HG03521 (cell line): ENCODE data around the gene PLEKHG4B.
"Not testable (repeated sequence)": the region's sequence is repeated elsewhere in the genome, so short reads cannot be mapped to it uniquely, and the experiment has no call there.

Source experiments
- ATAC-seq: cut with Tn5 transposase; IDR thresholded peaks from one replicate; pipeline ENCODE4 v1.9.1; 2021; ENCODE audit warnings: mild to moderate bottlenecking, moderate library complexity; ENCODE audit not compliant: unreplicated experiment

Gene PLEKHG4B

GRCh38 chr5:93221-93980 is 1.4 kb downstream of the PLEKHG4B start:
- no peak for ATAC-seq

DNA sequence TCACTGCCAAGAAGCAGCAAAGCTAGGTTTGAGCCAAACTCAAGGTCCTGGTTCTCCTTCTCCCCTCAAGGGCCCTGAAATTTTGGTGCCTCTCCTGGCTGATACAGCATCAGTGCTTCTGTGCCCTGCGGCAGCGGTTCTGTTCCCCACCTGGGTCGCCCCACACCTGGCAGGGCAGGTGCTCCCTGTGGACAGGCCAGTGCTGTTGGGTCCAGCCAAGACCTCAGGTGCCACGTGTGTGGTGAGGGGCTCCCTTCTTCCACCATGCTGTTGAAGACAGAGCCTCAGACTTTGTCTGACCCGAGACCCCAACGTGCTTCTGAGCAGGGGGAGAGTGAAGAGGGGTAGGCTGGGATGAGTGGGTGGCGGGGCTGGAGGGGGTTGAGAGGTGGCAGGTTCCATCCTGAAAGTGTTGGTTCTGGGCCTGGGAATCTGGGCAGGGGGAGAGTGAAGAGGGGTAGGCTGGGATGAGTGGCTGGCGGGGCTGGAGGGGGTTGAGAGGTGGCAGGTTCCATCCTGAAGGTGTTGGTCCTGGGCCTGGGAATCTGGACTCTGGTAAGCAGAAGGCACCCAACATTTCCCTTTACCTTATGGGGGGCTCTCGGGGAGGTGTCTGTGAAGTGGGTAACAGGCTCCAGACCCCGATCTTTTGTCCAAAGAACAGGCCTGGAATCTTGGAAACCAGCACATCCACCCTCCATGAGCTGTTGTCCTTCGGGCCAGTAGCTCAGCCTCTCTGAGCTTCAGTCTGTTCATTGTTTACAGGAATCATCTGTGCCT is 2.3 kb downstream of the PLEKHG4B start:
- ATAC-seq, result no peak

DNA sequence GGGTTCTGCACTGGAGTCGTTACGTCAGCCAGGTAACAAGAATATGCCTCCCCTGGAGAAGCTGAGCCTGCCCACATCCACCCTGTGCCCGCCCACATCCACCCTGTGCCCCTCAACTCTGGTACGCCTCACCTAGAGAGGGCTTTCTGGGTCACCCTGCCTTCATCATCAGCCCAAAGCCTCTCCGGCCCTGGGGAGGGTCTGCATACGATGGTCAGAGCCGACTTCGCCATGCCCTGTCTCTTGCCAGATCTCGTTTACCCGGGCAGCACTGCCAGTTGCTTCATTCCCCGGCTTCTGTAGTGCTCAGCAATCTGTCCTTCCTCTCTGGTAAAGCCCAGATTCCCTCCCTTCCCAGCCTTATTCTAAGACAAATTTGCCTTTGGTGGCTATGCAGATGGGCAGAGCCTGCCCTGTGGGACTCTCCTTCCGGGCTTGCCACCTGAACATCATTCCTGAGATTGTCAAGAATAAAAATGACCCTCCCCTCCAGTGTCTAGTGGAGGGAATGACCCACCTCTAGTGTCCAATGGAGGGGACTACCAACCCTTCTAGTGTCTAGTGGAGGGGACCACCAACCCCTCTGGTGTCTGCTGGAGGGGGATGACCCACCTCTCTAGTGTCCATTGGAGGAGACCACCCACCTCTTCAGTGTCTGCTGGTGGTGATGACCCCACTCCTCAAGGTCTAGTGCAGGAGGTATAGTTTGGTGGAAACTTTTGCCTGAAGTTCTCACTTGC is 3.4 kb downstream of the PLEKHG4B start:
- no peak for ATAC-seq

DNA sequence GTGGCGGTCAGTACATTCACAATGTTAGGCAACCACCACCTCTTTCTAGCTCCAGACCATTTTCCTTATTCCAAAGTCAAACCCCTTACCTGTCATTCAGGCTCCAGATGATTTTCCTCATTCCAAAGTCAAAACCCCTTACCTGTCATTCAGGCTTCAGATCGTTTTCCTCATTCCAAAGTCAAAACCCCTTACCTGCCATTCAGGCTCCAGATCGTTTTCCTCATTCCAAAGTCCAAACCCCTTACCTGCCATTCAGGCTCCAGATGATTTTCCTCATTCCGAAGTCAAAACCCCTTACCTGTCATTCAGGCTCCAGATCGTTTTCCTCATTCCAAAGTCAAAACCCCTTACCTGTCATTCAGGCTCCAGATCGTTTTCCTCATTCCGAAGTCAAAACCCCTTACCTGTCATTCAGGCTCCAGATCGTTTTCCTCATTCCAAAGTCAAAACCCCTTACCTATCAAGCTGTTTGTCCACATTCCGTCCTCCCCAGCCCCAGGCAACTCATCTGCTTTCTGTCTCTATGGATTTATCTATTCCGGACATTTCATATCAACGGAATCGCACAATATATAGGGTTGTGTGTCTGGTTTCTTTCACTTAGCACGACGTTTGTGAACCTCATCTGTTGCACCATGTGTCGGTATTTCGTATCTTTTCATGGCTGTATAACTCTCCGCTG is 5.2 kb downstream of the PLEKHG4B start:
- no peak for ATAC-seq

GRCh38 chr5:99815-100214 is 7.8 kb downstream of the PLEKHG4B start:
- no peak for ATAC-seq

- no peak for ATAC-seq
These were observed 10.6 kb downstream of the PLEKHG4B start for GRCh38 chr5:102411-103043.

DNA sequence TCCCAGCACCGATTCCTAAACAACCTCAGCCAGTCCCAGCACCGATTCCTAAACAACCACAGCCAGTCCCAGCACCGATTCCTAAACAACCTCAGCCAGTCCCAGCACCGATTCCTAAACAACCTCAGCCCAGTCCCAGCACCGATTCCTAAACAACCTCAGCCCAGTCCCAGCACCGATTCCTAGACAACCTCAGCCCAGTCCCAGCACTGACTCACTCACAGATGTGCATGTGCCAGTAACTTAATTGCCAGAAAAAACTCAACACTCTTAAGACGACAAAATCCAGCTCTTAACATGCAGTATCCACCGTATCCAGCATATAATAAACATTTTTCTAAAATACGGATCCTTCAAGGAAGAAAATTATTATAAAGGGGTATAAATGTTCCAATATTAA is 12.1 kb downstream of the PLEKHG4B start:
- not testable (repeated sequence) for ATAC-seq

DNA sequence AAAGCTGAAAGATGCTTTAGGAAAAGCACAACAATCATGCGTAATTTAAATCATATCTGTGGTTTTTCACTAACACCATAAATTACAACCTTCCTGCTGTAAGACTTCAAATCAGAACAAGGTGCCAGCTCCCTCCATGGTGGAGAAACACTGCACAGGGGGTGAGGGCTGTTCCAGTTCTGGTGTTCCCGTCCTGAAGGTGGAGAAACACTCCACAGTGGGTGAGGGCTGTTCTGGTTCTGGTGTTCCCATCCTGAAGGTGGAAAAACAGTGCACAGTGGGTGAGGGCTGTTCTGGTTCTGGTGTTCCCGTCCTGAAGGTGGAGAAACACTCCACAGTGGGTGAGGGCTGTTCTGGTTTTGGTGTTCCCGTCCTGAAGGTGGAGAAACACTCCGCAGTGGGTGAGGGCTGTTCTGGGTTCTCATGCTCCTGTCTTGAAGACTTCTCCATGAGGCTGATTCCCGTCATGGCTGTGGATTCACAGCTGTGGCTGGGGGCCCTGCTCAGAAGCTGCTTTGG is 12.9 kb downstream of the PLEKHG4B start:
- ATAC-seq, result no peak

GRCh38 chr5:105504-106070 is 13.6 kb downstream of the PLEKHG4B start:
- ATAC-seq, result no peak

- no peak for ATAC-seq
These were observed 14.6 kb downstream of the PLEKHG4B start for GRCh38 chr5:106587-106986.

DNA sequence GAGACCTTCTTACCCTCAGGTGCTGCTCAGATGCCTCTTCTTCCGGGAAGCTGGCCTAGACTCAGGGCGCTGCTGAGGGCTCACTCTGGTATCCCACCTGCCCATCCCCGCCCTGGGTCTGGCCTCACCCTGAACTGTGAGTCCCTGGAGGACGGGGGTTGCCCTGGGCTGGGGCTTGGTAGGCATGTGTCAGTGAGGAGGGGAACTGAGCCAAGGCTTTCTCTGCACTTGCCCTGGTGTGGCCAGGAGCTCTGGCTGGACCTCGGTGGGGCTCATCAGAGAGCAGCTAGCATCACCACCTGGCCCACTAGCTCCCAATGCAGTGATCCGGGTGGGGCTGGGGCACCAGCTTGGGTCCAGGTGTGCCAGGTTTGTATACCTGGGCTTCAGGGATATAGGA is 15.6 kb downstream of the PLEKHG4B start:
- ATAC-seq, result no peak

DNA sequence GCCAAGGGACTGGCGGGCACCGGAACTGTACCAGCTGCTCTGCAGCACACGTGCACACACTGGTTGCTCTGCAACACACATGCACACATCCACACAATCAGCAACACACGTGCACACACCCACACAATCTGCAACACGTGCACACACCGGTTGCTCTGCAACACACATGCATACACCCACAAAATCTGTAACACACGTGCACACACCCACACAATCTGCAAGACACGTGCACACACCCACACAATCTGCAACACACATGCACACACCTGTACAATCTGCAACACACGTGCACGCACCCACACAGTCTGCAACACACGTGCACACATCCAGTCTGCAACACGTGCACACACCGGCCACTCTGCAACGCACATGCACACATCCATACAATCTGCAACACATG is 17.9 kb downstream of the PLEKHG4B start:
- no peak for ATAC-seq

DNA sequence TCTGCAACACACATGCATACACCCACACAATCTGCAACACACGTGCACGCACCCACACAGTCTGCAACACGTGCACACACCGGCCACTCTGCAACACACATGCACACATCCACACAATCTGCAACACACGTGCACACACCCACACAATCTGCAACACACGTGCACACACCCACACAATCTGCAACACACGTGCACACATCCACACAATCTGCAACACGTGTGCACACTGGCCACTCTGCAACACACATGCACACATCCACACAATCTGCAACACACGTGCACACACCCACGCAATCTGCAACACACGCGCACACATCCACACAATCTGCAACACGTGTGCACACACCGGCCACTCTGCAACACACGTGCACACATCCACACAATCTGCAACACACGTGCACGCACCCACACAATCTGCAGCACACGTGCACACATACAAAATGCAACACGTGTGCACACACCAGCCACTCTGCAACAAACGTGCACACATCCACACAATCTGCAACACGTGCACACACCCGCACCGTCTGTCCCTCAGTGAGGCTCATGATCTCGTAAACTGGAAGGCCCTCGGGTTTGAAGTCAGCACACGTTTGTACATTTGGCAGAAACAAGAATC is 18.4 kb downstream of the PLEKHG4B start:
- no peak for ATAC-seq

- no peak for ATAC-seq
These were observed 19.2 kb downstream of the PLEKHG4B start for GRCh38 chr5:111171-111570.

DNA sequence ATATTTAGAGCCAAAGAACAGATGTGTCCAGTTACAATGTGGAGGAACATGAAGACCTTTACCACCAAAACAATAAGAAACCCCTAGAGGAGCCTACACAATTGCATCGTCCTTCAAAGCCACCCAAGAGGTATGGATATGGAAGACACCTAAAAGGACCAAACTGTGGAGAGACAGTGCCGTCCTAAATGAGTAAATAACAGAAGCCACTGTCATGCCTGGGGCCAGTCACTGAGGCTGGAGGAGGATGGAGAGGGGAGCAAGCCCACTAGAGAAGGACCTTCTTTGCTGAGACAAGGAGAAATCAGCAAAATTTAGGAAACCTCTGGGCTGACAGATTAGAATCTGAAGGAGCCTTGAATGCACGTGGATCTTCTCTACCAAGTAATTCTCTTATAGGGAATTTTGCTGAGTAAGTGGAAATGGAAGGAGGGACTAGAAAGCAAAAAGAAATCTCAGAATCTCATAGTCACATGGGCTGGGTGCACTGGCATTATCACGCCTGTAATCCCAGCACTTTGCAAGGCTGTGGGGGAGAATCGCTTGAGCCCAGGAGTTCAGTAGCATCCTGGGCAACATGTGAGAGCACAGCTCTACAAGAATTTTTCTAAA is 27.6 kb downstream of the PLEKHG4B start:
- no peak for ATAC-seq

DNA sequence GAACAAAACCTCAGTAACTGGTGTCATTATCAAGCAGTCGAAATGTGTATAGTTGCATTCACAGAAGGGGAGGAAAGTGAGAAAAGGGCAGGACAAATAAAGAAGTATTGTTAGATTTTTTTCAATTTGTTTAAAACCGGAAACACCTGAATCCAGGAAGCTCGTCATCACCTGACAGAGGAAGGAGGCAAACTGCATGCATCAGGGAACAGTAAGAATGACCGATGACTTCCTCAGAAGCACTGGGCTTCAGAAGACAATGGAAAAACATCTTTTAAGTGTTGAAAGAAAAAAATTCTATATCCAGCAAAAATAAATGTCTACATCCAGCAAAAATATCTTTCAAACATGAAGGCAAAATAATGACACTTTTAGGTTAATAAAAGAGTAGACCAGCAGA is 29.5 kb downstream of the PLEKHG4B start:
- ATAC-seq, result no peak

DNA sequence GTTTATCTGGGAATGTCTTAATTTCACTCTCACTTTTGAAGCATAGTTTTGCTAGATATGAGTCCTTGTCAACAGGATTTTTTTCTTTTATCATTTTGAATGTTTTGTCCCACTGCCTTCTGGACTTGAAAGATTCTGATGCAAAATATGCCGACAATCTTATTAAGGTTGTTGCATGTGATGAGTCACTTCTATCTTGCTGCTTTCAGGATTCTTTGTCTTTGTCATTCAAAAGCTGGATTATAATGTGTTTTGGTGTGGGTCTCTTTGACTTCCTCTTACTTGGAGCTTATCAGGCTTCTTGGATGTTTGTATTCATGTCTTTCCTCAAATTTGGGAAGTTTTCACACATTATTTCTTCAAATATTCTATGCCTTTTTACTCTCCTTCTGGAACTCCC is 33.8 kb downstream of the PLEKHG4B start:
- ATAC-seq, result no peak

DNA sequence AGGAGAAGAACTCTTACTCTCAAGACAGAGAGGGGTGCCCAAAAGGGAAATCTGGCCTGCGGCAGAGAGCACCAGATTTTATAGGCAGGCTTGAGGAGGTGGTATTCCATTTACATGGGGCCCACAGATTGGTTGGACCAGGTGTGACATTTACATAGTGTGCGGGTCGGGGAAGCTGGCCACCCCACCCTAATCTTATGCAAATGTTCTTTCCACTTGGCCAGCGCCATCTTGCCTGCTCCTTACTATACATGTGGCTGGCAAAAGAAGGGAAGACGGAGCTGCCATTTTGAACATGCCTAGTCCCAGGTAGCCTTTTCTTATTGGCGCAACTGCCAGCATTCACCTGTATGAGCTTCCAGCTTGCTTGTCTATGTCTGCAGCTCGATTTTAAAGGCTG is 34.8 kb downstream of the PLEKHG4B start:
- no peak for ATAC-seq

DNA sequence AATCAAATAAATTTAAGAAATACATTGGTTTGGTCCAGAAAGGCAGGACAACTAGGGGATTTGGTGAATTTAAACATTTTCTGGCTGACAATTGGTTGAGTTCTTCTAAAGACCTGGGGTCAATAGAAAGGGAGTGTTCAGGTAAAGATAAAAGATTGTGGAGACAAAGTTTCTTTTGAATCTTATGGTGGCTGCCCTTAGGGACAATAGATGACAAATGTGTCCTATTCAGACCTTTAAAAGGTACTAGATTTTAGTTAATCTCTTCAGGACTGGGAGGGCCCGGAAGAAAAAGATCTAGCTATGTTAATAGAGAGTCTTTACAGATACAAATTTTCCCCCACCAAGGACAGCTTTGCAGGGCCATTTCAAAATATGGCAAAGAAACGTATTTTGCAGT is 35.9 kb downstream of the PLEKHG4B start:
- no peak for ATAC-seq
